Measurements from ENCODE around the gene SPI1. TPM values are rescaled to one million over a fixed set of nuclear protein-coding genes. Genes with fewer than 3 reads are reported as not detected.

Gene SPI1
- total and polyA plus RNA-seq, 2 donors: 21.1 to 40.0 TPM

DNA sequence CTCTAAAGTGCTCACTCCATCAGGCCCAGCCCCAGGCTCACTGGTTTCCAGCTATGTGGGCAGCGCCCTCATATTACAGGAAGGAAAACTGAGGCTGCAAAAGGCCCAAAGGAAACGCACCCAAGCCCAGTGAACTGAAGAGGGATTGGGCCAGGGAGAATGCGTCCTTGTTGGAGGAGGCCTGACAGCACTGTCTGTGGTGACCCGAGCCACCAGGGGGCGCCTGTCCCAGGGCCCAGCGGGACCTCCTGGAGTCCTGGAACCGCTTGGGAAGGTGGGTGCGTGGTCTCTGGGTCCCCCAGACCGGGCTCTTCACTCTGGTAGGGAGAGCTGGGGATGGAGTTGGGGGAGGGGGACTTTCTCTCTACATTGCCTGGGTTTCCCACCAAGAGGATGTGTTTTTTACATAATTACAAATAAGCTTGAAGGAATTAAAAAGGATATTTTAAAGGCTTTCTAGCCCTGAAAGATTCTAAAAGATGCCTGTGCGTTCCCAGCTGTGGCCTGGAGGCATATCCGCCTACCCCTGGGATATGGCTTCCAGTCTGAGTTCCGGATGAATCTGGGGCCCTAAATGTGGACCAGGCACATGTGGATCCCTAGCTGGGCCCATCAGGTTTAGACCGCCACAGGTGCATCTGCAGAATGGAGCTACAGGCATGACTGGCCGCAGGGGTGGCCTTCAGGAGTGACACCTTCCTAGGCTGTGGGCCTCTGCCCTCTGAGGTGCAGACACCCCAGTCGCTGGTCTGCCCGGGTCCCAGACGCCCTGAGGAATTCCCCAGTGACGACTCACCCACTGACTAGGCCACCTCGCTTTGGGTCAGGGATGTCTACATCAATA lies 4.2 kb downstream of the SPI1 start:
- 61% methylated on average over 19 of the region's 19 CpGs for WGBS
- Histone ChIP-seq H3K4me3 (ENCODE audit: low read length in 2 of 2) (no peak overlapping the region), H3K27ac (ENCODE audit: low read depth in 1 of 2, low read length in 1 of 2) (no peak overlapping the region), H3K4me1 (ENCODE audit: control insufficient read depth in 2 of 2, insufficient read depth in 2 of 2, low read length in 2 of 2) (peaks cover 2 to 14% of the 10 kb centered on the region in 2 donors), H3K36me3 (ENCODE audit: control insufficient read depth in 2 of 2, insufficient read depth in 2 of 2, low read length in 1 of 2) (no peaks in the 10 kb centered on the region), H3K27me3 (ENCODE audit: control insufficient read depth in 2 of 2, insufficient read depth in 1 of 2, low read length in 1 of 2) (peaks cover 0 to 3% of the 10 kb centered on the region in 2 donors), H3K9me3 (ENCODE audit: control insufficient read depth in 2 of 2, insufficient read depth in 1 of 2, low read length in 1 of 2) (no peaks in the 10 kb centered on the region)
- DNase-seq (ENCODE audit: low read depth in 6 of 9, low spot score in 9 of 9): peak in 7 of 9 donors; percentile 51 to 82 (median 68)

DNA sequence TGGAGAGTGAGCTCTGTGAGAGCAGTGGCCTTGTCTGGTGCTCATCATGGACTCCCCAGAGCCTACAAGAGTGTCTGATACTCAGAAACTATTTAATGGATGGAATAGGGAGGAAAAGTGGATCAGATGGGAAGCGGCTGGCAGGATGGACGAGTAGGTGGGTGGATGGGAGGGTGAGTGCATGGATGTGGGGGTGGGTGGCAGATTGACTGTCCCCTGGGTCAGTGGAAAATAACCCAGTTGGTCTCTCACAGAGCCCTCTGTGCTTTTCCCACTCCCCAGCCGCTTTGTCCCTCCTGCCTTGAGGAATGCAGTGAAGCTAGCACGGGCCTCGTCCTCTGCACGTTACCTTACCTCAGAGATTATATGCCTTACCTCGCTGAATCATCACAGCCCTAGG lies 5.9 kb downstream of the SPI1 start:
- H3K4me1 ChIP-seq (ENCODE audit: control insufficient read depth in 2 of 2, insufficient read depth in 2 of 2, low read length in 2 of 2): no peaks in the 10 kb centered on the region
- H3K27ac ChIP-seq (ENCODE audit: low read depth in 1 of 2, low read length in 1 of 2): no peak overlapping the region
- H3K4me3 ChIP-seq (ENCODE audit: low read length in 2 of 2): no peak overlapping the region
- no peaks in the 10 kb centered on the region for H3K9me3 ChIP-seq (ENCODE audit: control insufficient read depth in 2 of 2, insufficient read depth in 1 of 2, low read length in 1 of 2)
- 89% methylated on average over 7 of the region's 7 CpGs for WGBS
- no peaks in the 10 kb centered on the region for H3K36me3 ChIP-seq (ENCODE audit: control insufficient read depth in 2 of 2, insufficient read depth in 2 of 2, low read length in 1 of 2)
- no peaks in the 10 kb centered on the region for H3K27me3 ChIP-seq (ENCODE audit: control insufficient read depth in 2 of 2, insufficient read depth in 1 of 2, low read length in 1 of 2)
- no peak for DNase-seq (ENCODE audit: low read depth in 6 of 9, low spot score in 9 of 9)

DNA sequence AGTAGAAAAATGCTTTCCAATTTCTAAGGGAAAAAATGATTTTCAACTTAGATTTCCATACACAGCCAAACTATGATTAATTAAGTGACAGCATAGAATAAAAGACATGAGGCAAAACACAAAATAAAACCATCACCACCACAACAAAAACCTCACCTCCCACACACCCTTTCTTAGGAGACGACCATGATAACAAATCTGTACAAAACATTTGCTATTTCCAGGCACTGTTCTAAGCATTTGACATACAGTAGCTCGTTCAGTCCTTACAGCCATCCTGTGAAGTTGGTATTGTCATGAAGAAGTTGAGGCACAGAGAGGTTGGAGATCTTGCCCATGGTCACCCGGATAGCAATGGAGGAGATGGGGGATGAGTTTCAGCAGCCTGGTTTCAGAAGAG lies 8.7 kb downstream of the SPI1 start:
- Histone ChIP-seq H3K27me3 (ENCODE audit: control insufficient read depth in 2 of 2, insufficient read depth in 1 of 2, low read length in 1 of 2) (no peaks in the 10 kb centered on the region), H3K4me3 (ENCODE audit: low read length in 2 of 2) (no peak overlapping the region), H3K4me1 (ENCODE audit: control insufficient read depth in 2 of 2, insufficient read depth in 2 of 2, low read length in 2 of 2) (no peaks in the 10 kb centered on the region), H3K9me3 (ENCODE audit: control insufficient read depth in 2 of 2, insufficient read depth in 1 of 2, low read length in 1 of 2) (no peaks in the 10 kb centered on the region), H3K36me3 (ENCODE audit: control insufficient read depth in 2 of 2, insufficient read depth in 2 of 2, low read length in 1 of 2) (no peaks in the 10 kb centered on the region), H3K27ac (ENCODE audit: low read depth in 1 of 2, low read length in 1 of 2) (no peak overlapping the region)
- no peak for DNase-seq (ENCODE audit: low read depth in 6 of 9, low spot score in 9 of 9)
- 59% methylated on average over 3 of the region's 3 CpGs for WGBS

DNA sequence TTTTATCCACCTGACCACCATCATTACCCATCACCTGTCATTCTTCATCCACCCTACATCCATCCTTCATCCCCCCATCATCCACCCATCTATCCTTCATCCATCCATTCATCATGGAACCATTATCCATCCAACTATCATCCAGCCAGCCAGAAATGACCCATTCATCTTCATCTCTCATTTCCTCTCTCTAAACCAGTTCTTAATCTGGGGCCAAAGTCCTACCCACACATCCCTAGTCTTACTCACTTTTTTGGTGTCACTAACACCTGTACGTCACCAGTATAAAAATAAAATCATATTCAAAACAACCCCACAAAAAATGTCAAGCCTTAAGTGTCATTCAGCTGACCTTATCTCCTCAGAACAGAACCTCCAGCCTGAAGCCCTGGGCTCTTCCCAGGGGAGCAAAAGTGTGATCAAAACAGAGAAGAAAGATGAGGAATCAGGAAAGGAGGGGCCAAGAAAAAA lies 12.3 kb downstream of the SPI1 start:
- WGBS: 93% methylated on average over 1 of the region's 1 CpG
- no peak for DNase-seq (ENCODE audit: low read depth in 6 of 9, low spot score in 9 of 9)
- no peaks in the 10 kb centered on the region for H3K9me3 ChIP-seq (ENCODE audit: control insufficient read depth in 2 of 2, insufficient read depth in 1 of 2, low read length in 1 of 2)
- no peak overlapping the region for H3K4me3 ChIP-seq (ENCODE audit: low read length in 2 of 2)
- no peak overlapping the region for H3K27ac ChIP-seq (ENCODE audit: low read depth in 1 of 2, low read length in 1 of 2)
- no peaks in the 10 kb centered on the region for H3K27me3 ChIP-seq (ENCODE audit: control insufficient read depth in 2 of 2, insufficient read depth in 1 of 2, low read length in 1 of 2)
- H3K4me1 ChIP-seq (ENCODE audit: control insufficient read depth in 2 of 2, insufficient read depth in 2 of 2, low read length in 2 of 2): peaks cover 0 to 2% of the 10 kb centered on the region in 2 donors
- no peaks in the 10 kb centered on the region for H3K36me3 ChIP-seq (ENCODE audit: control insufficient read depth in 2 of 2, insufficient read depth in 2 of 2, low read length in 1 of 2)

DNA sequence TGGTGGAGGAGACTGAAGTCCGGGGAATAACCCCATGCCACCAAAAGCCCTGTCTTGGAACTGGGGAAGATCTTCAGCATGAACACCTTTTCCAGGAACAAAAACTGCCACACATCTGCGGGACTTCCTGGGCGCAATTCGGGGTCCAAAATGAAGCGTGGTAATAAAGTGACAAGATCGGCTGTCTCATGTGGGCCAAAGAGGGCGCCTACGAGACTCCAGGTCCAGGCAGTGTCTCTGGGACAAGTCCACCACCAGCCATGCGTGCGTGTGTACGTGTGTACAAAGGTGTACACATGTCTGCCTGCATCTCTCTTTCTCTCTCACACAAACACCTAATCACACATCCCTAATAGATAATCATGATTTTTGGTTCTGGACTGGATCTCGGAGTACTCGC lies 16.9 kb downstream of the SPI1 start:
- 92% methylated on average over 13 of the region's 13 CpGs for WGBS
- Histone ChIP-seq H3K36me3 (ENCODE audit: control insufficient read depth in 2 of 2, insufficient read depth in 2 of 2, low read length in 1 of 2) (no peaks in the 10 kb centered on the region), H3K9me3 (ENCODE audit: control insufficient read depth in 2 of 2, insufficient read depth in 1 of 2, low read length in 1 of 2) (peaks cover 0 to 1% of the 10 kb centered on the region in 2 donors), H3K4me1 (ENCODE audit: control insufficient read depth in 2 of 2, insufficient read depth in 2 of 2, low read length in 2 of 2) (peaks cover 7 to 17% of the 10 kb centered on the region in 2 donors), H3K27ac (ENCODE audit: low read depth in 1 of 2, low read length in 1 of 2) (no peak overlapping the region), H3K27me3 (ENCODE audit: control insufficient read depth in 2 of 2, insufficient read depth in 1 of 2, low read length in 1 of 2) (no peaks in the 10 kb centered on the region), H3K4me3 (ENCODE audit: low read length in 2 of 2) (no peak overlapping the region)
- no peak for DNase-seq (ENCODE audit: low read depth in 6 of 9, low spot score in 9 of 9)

DNA sequence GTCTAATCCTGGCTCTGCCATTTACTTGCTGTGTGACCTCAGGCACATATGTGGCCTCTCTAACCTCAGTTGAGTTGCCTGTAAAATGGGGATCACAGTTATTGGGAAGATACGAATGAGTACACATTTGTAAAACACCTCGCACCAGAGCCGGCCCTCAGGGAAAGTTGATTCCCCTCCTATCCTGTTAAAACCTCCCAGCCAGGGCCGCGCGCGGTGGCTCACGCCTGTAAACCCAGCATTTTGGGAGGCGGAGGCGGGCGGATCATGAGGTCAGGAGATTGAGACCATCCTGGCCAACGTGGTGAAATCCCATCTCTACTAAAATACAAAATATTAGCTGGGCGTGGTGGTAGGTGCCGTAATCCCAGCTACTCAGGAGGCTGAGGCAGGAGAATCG lies 18.0 kb downstream of the SPI1 start:
- H3K36me3 ChIP-seq (ENCODE audit: control insufficient read depth in 2 of 2, insufficient read depth in 2 of 2, low read length in 1 of 2): no peaks in the 10 kb centered on the region
- no peak overlapping the region for H3K4me3 ChIP-seq (ENCODE audit: low read length in 2 of 2)
- peaks cover 0 to 1% of the 10 kb centered on the region in 2 donors for H3K9me3 ChIP-seq (ENCODE audit: control insufficient read depth in 2 of 2, insufficient read depth in 1 of 2, low read length in 1 of 2)
- H3K27ac ChIP-seq (ENCODE audit: low read depth in 1 of 2, low read length in 1 of 2): no peak overlapping the region
- peaks cover 7 to 17% of the 10 kb centered on the region in 2 donors for H3K4me1 ChIP-seq (ENCODE audit: control insufficient read depth in 2 of 2, insufficient read depth in 2 of 2, low read length in 2 of 2)
- H3K27me3 ChIP-seq (ENCODE audit: control insufficient read depth in 2 of 2, insufficient read depth in 1 of 2, low read length in 1 of 2): no peaks in the 10 kb centered on the region
- WGBS: 98% methylated on average over 15 of the region's 15 CpGs
- no peak for DNase-seq (ENCODE audit: low read depth in 6 of 9, low spot score in 9 of 9)

DNA sequence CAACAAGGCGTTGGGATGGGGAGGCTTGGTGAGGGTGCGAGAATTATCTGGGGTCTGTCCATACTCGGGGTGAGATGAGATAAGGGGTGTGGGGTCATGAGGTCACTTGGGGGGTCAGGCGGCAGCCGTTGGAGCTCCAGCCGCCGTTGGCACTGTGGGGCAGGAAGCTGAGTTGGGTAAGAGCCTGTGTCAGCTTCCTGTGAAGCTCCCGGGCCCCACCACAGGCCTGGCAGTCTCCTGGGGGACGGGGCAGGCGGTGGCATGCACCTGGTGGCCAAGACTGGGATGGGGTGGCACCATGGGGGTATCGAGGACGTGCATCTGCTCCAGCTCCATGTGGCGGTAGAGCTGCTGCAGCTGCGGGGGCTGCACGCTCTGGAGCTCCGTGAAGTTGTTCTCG lies 18.8 kb downstream of the SPI1 start:
- no peak overlapping the region for H3K27ac ChIP-seq (ENCODE audit: low read depth in 1 of 2, low read length in 1 of 2)
- peaks cover 7 to 17% of the 10 kb centered on the region in 2 donors for H3K4me1 ChIP-seq (ENCODE audit: control insufficient read depth in 2 of 2, insufficient read depth in 2 of 2, low read length in 2 of 2)
- 18% methylated on average over 17 of the region's 17 CpGs for WGBS
- DNase-seq (ENCODE audit: low read depth in 6 of 9, low spot score in 9 of 9): peak in 2 of 9 donors; percentile 27 to 43
- H3K4me3 ChIP-seq (ENCODE audit: low read length in 2 of 2): no peak overlapping the region
- no peaks in the 10 kb centered on the region for H3K36me3 ChIP-seq (ENCODE audit: control insufficient read depth in 2 of 2, insufficient read depth in 2 of 2, low read length in 1 of 2)
- H3K27me3 ChIP-seq (ENCODE audit: control insufficient read depth in 2 of 2, insufficient read depth in 1 of 2, low read length in 1 of 2): no peaks in the 10 kb centered on the region
- H3K9me3 ChIP-seq (ENCODE audit: control insufficient read depth in 2 of 2, insufficient read depth in 1 of 2, low read length in 1 of 2): peaks cover 0 to 1% of the 10 kb centered on the region in 2 donors

DNA sequence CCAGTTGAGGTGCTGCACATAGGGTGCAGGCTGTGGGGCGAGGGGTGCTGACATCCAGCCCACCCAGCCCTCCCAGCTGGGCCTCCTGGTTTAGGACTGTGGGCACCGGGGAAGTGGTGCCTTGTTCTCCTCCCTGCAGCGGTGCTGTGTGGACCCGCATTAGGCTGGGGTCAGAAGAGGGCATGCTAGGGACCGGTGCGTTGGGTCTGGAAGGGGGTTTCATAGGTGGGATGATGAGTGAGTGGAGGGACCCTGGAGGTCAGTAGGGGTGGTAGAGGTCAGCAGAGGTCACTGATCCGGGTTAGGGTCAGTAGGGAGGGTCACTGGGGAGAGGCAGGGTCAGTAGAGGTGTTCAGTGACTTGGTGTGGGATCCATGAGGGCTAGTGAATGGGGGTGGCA lies 19.2 kb downstream of the SPI1 start:
- Histone ChIP-seq H3K36me3 (ENCODE audit: control insufficient read depth in 2 of 2, insufficient read depth in 2 of 2, low read length in 1 of 2) (no peaks in the 10 kb centered on the region), H3K4me1 (ENCODE audit: control insufficient read depth in 2 of 2, insufficient read depth in 2 of 2, low read length in 2 of 2) (peaks cover 7 to 17% of the 10 kb centered on the region in 2 donors), H3K4me3 (ENCODE audit: low read length in 2 of 2) (no peak overlapping the region), H3K27me3 (ENCODE audit: control insufficient read depth in 2 of 2, insufficient read depth in 1 of 2, low read length in 1 of 2) (no peaks in the 10 kb centered on the region), H3K9me3 (ENCODE audit: control insufficient read depth in 2 of 2, insufficient read depth in 1 of 2, low read length in 1 of 2) (peaks cover 0 to 1% of the 10 kb centered on the region in 2 donors), H3K27ac (ENCODE audit: low read depth in 1 of 2, low read length in 1 of 2) (no peak overlapping the region)
- DNase-seq (ENCODE audit: low read depth in 6 of 9, low spot score in 9 of 9): no peak
- 91% methylated on average over 7 of the region's 7 CpGs for WGBS

DNA sequence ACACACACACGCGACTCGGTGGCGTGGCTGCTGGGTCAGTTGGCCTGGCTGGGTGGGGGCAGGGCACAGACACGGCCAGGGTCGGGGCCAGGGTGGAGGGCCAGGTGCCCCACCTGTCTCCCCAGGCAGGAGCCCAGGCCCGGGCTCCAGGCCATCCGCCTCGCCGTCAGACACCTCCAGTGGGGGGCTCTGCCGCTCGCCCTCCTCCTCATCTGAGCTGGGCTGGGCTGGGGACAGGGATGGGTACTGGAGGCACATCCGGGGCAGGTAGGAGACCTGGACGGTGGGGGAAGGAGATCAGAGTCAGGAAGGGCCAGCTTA lies 19.7 kb downstream of the SPI1 start:
- Histone ChIP-seq H3K27ac (ENCODE audit: low read depth in 1 of 2, low read length in 1 of 2) (no peak overlapping the region), H3K36me3 (ENCODE audit: control insufficient read depth in 2 of 2, insufficient read depth in 2 of 2, low read length in 1 of 2) (no peaks in the 10 kb centered on the region), H3K4me1 (ENCODE audit: control insufficient read depth in 2 of 2, insufficient read depth in 2 of 2, low read length in 2 of 2) (peaks cover 7 to 17% of the 10 kb centered on the region in 2 donors), H3K27me3 (ENCODE audit: control insufficient read depth in 2 of 2, insufficient read depth in 1 of 2, low read length in 1 of 2) (no peaks in the 10 kb centered on the region), H3K4me3 (ENCODE audit: low read length in 2 of 2) (no peak overlapping the region), H3K9me3 (ENCODE audit: control insufficient read depth in 2 of 2, insufficient read depth in 1 of 2, low read length in 1 of 2) (peaks cover 0 to 1% of the 10 kb centered on the region in 2 donors)
- DNase-seq (ENCODE audit: low read depth in 6 of 9, low spot score in 9 of 9): no peak
- 95% methylated on average over 14 of the region's 14 CpGs for WGBS
